HepG2 (cell line): ENCODE data around the gene CT45A10. TPM values are rescaled to one million over a fixed set of nuclear protein-coding genes. Genes with fewer than 3 reads are reported as not detected.

Experiments used
- ATAC-seq: fragments of 200-7000 bp; cut with Tn5 transposase; 3 replicates; pipeline ENCODE4 v1.9.1; 2020; ENCODE audit warnings: mild to moderate bottlenecking, moderate library complexity
- Bru-seq: library from RNA; stranded (reverse); fragments of 400-500 nt; gene quantifications from one replicate; lab custom pipeline; 2021; lab: Mats Ljungman, UMichigan
- BruChase-seq, 2 experiments: library from RNA; stranded (reverse); fragments of 400-500 nt; gene quantifications; one replicate each; lab custom pipeline; 2021; lab: Mats Ljungman, UMichigan
- BruUV-seq: library from RNA; stranded (reverse); fragments of 400-500 nt; replicated peaks from 2 replicates; lab custom pipeline; 2021; lab: Mats Ljungman, UMichigan
- CTCF ChIA-PET: fragments of 300-600 bp; formaldehyde crosslinking; extraction: SDS; loops from one replicate; lab custom pipeline; 2021; ENCODE audit warnings: low total read pairs, inconsistent platforms, low intra/inter-chr PET ratio; lab: Yijun Ruan, JAX
- POLR2A ChIA-PET: fragments of 350-600 bp; sonication (Branson Sonifier 250); formaldehyde crosslinking; loops from one replicate; lab custom pipeline; 2020; ENCODE audit warnings: antibody characterized with exemption, inconsistent platforms; lab: Yijun Ruan, JAX
- DNase-seq: peaks from one replicate; pipeline ENCODE4 v3.0.0-alpha.2; 2015; ENCODE audit warnings: low spot score
- FAIRE-seq: peaks from 3 replicates; lab custom pipeline; 2011; peaks lifted over from hg19 to GRCh38; lab: Jason Lieb, UNC
- H2AFZ ChIP-seq: one replicate; pipeline ENCODE4 v1.6.1; 2011; ENCODE audit warnings: low read length, inconsistent platforms
- H3K27ac ChIP-seq: fragments of 300-600 bp; 3 replicates; pipeline ENCODE4 v1.8.0; 2011; ENCODE audit warnings: mixed run types, mild to moderate bottlenecking, mixed read lengths, low read length, inconsistent platforms; ENCODE audit not compliant: insufficient read depth; ENCODE audit errors: extremely low read length
- H3K27me3 ChIP-seq, 2 experiments: fragments of 200-600 bp in 1 of 2; 2 replicates in 1 of 2; 3 replicates in 1 of 2; pipeline versions ENCODE4 v1.6.0 to v1.8.0; 2011; ENCODE audit warnings: low read length in 2 of 2, mild to moderate bottlenecking in 2 of 2, moderate library complexity in 2 of 2, inconsistent platforms in 1 of 2; ENCODE audit not compliant: insufficient read depth in 2 of 2, control insufficient read depth in 1 of 2
- H3K36me3 ChIP-seq, 2 experiments: fragments of 200-600 bp in 1 of 2; replicated peaks in 1 of 2; 2 replicates in 1 of 2; 3 replicates in 1 of 2; pipeline versions ENCODE4 v1.5.1 to v1.8.0; 2011; ENCODE audit warnings: low read length in 2 of 2, inconsistent platforms in 1 of 2; ENCODE audit not compliant: insufficient read depth in 2 of 2, control insufficient read depth in 1 of 2
- H3K4me1 ChIP-seq: 2 replicates; pipeline ENCODE4 v1.5.1; 2012; ENCODE audit warnings: low read length, inconsistent platforms; ENCODE audit not compliant: insufficient read depth
- H3K4me2 ChIP-seq: 2 replicates; pipeline ENCODE4 v1.6.0; 2011; ENCODE audit warnings: low read depth, low read length, inconsistent platforms
- H3K4me3 ChIP-seq, 3 experiments: fragments of 200-600 bp in 1 of 3; sonication (generic), shearing (Covaris generic) in 1 of 3; replicated peaks in 1 of 3; 2 replicates each; pipeline ENCODE4 v1.5.1; 2011 to 2016; ENCODE audit warnings: low read length in 3 of 3, inconsistent platforms in 2 of 3, low read depth in 2 of 3, mild to moderate bottlenecking in 2 of 3, control low read depth in 1 of 3, mixed read lengths in 1 of 3; ENCODE audit not compliant: insufficient read depth in 1 of 3
- H3K79me2 ChIP-seq: one replicate; pipeline ENCODE4 v1.6.1; 2011; ENCODE audit warnings: low read length, inconsistent platforms; ENCODE audit not compliant: insufficient read depth
- H3K9ac ChIP-seq: 2 replicates; pipeline ENCODE4 v1.6.0; 2011; ENCODE audit warnings: mild to moderate bottlenecking, low read depth, low read length, inconsistent platforms; ENCODE audit not compliant: insufficient read depth
- H3K9me3 ChIP-seq: 2 replicates; pipeline ENCODE4 v1.5.1; 2012; ENCODE audit warnings: mild to moderate bottlenecking, low read length
- H4K20me1 ChIP-seq: 2 replicates; pipeline ENCODE4 v1.6.0; 2011; ENCODE audit warnings: inconsistent platforms, mild to moderate bottlenecking, low read length, moderate library complexity; ENCODE audit not compliant: insufficient read depth
- ARID2 ChIP-seq: sonication (generic); formaldehyde crosslinking; IDR thresholded peaks from 2 replicates; pipeline ENCODE4 v1.8.1; 2022; ENCODE audit warnings: mild to moderate bottlenecking, missing genetic modification reagents, borderline replicate concordance
- CREM ChIP-seq, 2 experiments: sonication (generic) in 1 of 2; formaldehyde crosslinking in 1 of 2; IDR thresholded peaks; 2 replicates each; pipeline versions ENCODE4 v1.4.0 to v1.6.1; 2016 to 2020; ENCODE audit warnings: antibody characterized with exemption in 1 of 2, mild to moderate bottlenecking in 1 of 2, missing genetic modification reagents in 1 of 2
- RFX5 ChIP-seq: IDR thresholded peaks from 2 replicates; pipeline ENCODE4 v1.6.1; 2011; ENCODE audit warnings: low read depth, low read length, improper control_type of control experiment
- SALL2 ChIP-seq: sonication (generic); formaldehyde crosslinking; IDR thresholded peaks from 2 replicates; pipeline ENCODE4 v1.8.1; 2023; ENCODE audit warnings: mild to moderate bottlenecking, missing genetic modification reagents, inconsistent platforms
- SRSF1 ChIP-seq: fragments of 200-400 bp; formaldehyde crosslinking; optimal IDR thresholded peaks from 2 replicates; pipeline ENCODE3; 2017; ENCODE audit warnings: mild to moderate bottlenecking, low read depth, low read length, moderate library complexity
- ZNF432 ChIP-seq: sonication (generic); formaldehyde crosslinking; IDR thresholded peaks from 2 replicates; pipeline ENCODE4 v1.5.0; 2020; ENCODE audit warnings: missing genetic modification reagents, mild to moderate bottlenecking, borderline replicate concordance
- ZNF451 ChIP-seq: sonication (generic); formaldehyde crosslinking; IDR thresholded peaks from 2 replicates; pipeline ENCODE4 v1.5.0; 2020; ENCODE audit warnings: mild to moderate bottlenecking, missing genetic modification reagents
- ZNF460 ChIP-seq: sonication (generic); formaldehyde crosslinking; IDR thresholded peaks from 2 replicates; pipeline ENCODE4 v1.5.1; 2020; ENCODE audit warnings: missing genetic modification reagents, mild to moderate bottlenecking, borderline replicate concordance
- ZNF562 ChIP-seq: sonication (generic); formaldehyde crosslinking; IDR thresholded peaks from 2 replicates; pipeline ENCODE4 v1.8.0; 2022; ENCODE audit warnings: missing genetic modification reagents, borderline replicate concordance
- ZNF660 ChIP-seq: sonication (generic); formaldehyde crosslinking; IDR thresholded peaks from 2 replicates; pipeline ENCODE4 v1.5.1; 2020; ENCODE audit warnings: mild to moderate bottlenecking, low read depth, missing genetic modification reagents, borderline replicate concordance
- ZNF713 ChIP-seq: sonication (generic); formaldehyde crosslinking; IDR thresholded peaks from 2 replicates; pipeline ENCODE4 v1.4.0; 2020; ENCODE audit warnings: mild to moderate bottlenecking, missing genetic modification reagents
- ZNF777 ChIP-seq: sonication (generic); formaldehyde crosslinking; IDR thresholded peaks from 2 replicates; pipeline ENCODE4 v1.4.0; 2020; ENCODE audit warnings: missing genetic modification reagents
- ZNF83 ChIP-seq: sonication (generic); formaldehyde crosslinking; IDR thresholded peaks from 2 replicates; pipeline ENCODE4 v1.4.0; 2020; ENCODE audit warnings: missing genetic modification reagents, mild to moderate bottlenecking, borderline replicate concordance
- WGBS: methylation state at CpG from one replicate; pipeline ENCODE4 v1.1.6; 2017; ENCODE audit warnings: low lambda C conversion rate; 5-methylcytosine and 5-hydroxymethylcytosine counted together
- in situ Hi-C: cut with HindIII; loops from 2 replicates; pipeline ENCODE4 v1.10.0; 2017; ENCODE audit warnings: low pct_unique_long_range_greater_than_20kb; ENCODE audit not compliant: extremely low pct_ligation_motif_present
- intact Hi-C: fragments of 100-400 bp; cut with micrococcal nuclease; formaldehyde crosslinking; loops from one replicate; pipeline ENCODE4 v1.10.0; 2022; ENCODE audit not compliant: unreplicated experiment
- long read RNA-seq, 2 experiments: library from RNA in 1 of 2; library from polyadenylated mRNA in 1 of 2; stranded (forward) in 1 of 2; unstranded in 1 of 2; transcript quantifications; one replicate each; pipeline ENCODE4 v2.0.0, GENCODE V29; 2019 to 2022
- polyA minus RNA-seq, 3 experiments: library from RNA; depleted of rRNA, polyadenylated mRNA; stranded (reverse); fragments of >200 nt; gene quantifications; 2 replicates each; pipeline ENCODE4 v1.2.3, GENCODE V29; 2011; ENCODE audit warnings: low replicate concordance in 1 of 3
- polyA plus RNA-seq, 8 experiments: library from polyadenylated mRNA; depleted of rRNA in 3 of 8; stranded (reverse) in 7 of 8; unstranded in 1 of 8; fragments of >200 nt; fragmentation: Illumina TruSeq in 4 of 8; extraction: Trizol in 4 of 8; gene quantifications; 2 replicates each; pipeline versions ENCODE4 v1.2.1 to v1.2.3, GENCODE V29; 2011 to 2016; ENCODE audit warnings: low read depth in 4 of 8, missing spikeins in 1 of 8, mixed read lengths in 1 of 8; ENCODE audit not compliant: insufficient read depth in 1 of 8
- total RNA-seq, 5 experiments: library from RNA; depleted of rRNA; stranded (reverse); fragments of >200 nt; fragmentation: Illumina TruSeq; extraction: Trizol; gene quantifications; 2 replicates each; pipeline ENCODE4 v1.2.3, GENCODE V29; 2016; ENCODE audit warnings: low read depth in 1 of 5
- TF ChIP-seq, protein P1 (sequence below): sonication (generic); formaldehyde crosslinking; IDR thresholded peaks from 2 replicates; pipeline ENCODE4 v1.4.0; 2020; ENCODE audit warnings: missing genetic modification reagents, borderline replicate concordance

CT45A10 gene, protein sequence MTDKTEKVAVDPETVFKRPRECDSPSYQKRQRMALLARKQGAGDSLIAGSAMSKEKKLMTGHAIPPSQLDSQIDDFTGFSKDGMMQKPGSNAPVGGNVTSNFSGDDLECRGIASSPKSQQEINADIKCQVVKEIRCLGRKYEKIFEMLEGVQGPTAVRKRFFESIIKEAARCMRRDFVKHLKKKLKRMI
- not detected in 2 replicates for total RNA-seq (2016; rRNA removed; fragmentation: Illumina TruSeq; extraction: Trizol)
- total RNA-seq (2016; cell fraction: cytosol; rRNA removed; fragmentation: Illumina TruSeq; extraction: Trizol; ENCODE audit: low read depth), result not detected in 2 replicates
- not detected in 2 replicates for total RNA-seq (2016; cell fraction: insoluble cytoplasmic fraction; rRNA removed; fragmentation: Illumina TruSeq; extraction: Trizol)
- not detected in 2 replicates for total RNA-seq (2016; cell fraction: membrane; rRNA removed; fragmentation: Illumina TruSeq; extraction: Trizol)
- not detected in 2 replicates for total RNA-seq (2016; cell fraction: nucleus; rRNA removed; fragmentation: Illumina TruSeq; extraction: Trizol)
- polyA plus RNA-seq (2011; rRNA removed), result not detected in 2 replicates
- not detected in 2 replicates for polyA plus RNA-seq (2011; cell fraction: cytosol; rRNA removed)
- not detected in 2 replicates for polyA plus RNA-seq (2011; cell fraction: nucleus; rRNA removed)
- polyA plus RNA-seq (2012), result not detected in 2 replicates
- not detected in 2 replicates for polyA plus RNA-seq (2016; cell fraction: cytosol; fragmentation: Illumina TruSeq; extraction: Trizol; ENCODE audit: low read depth)
- not detected in 2 replicates for polyA plus RNA-seq (2016; cell fraction: insoluble cytoplasmic fraction; fragmentation: Illumina TruSeq; extraction: Trizol; ENCODE audit: low read depth)
- not detected in 2 replicates for polyA plus RNA-seq (2016; cell fraction: membrane; fragmentation: Illumina TruSeq; extraction: Trizol; ENCODE audit: low read depth)
- not detected in 2 replicates for polyA plus RNA-seq (2016; cell fraction: nucleus; fragmentation: Illumina TruSeq; extraction: Trizol; ENCODE audit: insufficient read depth, low read depth)
- not detected in 2 replicates for polyA minus RNA-seq (2011; rRNA and poly(A)+ RNA removed; ENCODE audit: low replicate concordance)
- not detected in 2 replicates for polyA minus RNA-seq (2011; cell fraction: cytosol; rRNA and poly(A)+ RNA removed)
- not detected in 2 replicates for polyA minus RNA-seq (2011; cell fraction: nucleus; rRNA and poly(A)+ RNA removed)
- not detected for Bru-seq, nascent RNA
- not detected for BruChase-seq, experiment 1, labeled RNA remaining after a 6-hour chase
- not detected for BruChase-seq, experiment 2, labeled RNA remaining after a 2-hour chase
- long read RNA-seq, experiment 1, result 0 reads
- long read RNA-seq, experiment 2, result 0 reads

DNA sequence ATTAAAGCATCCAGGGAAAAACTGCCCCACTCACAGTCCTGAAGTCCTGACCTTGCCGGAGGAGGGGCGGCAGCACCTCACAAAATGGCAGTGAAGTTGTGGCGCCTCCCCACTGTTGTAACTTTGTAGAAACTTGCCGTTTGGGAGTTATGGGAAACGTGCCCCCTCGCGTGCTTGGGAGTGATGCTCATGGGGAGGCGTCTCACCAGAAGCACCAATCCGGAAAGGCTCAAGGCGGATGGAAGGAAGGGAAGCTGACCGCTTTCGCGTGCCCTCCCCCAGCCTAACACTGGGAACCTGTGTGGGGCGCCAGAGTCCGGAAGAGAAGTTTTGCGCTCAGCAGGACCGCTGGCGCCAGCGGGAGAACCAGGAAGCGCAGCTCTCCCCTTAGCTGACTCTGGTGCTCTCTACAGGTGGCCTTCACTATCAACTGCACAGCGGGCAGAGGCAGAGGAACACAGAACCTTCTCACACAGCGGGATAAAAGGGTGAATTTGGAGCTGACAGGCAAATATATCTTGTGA lies at the start of gene CT45A10, which contains the start of gene SAGE1:
Gene CT45A10 (minus strand): TSS at position 151 of the 524 bp plus-strand sequence. CDS start 8,100 bp downstream, outside the sequence.
Gene SAGE1 (plus strand): TSS at position 423 of the 524 bp plus-strand sequence. CDS start 2,527 bp downstream, outside the sequence.
- ChIA-PET POLR2A (no interaction called here), CTCF (no interaction called here)
- in situ Hi-C loops, result no loop called here
- Histone ChIP-seq H3K4me1 (no peaks in the 10 kb centered on the region), H3K27ac (no peak within 1 kb of the TSS), H3K9ac (no peak within 1 kb of the TSS), H2AFZ (no peak within 1 kb of the TSS), H3K4me3 (no peak within 1 kb of the TSS), H3K4me2 (no peak within 1 kb of the TSS), H3K79me2 (no peaks in the 10 kb centered on the region), H3K36me3 (no peaks in the 10 kb centered on the region), H3K27me3 (no peaks in the 10 kb centered on the region), H4K20me1 (no peaks in the 10 kb centered on the region), H3K9me3 (no peaks in the 10 kb centered on the region)
- ATAC-seq (no peak), DNase-seq (no peak), FAIRE-seq (no peak)
- WGBS, result 61% methylated on average over 5 of the region's 22 CpGs
- BruUV-seq, result no TSS peak
- intact Hi-C loops, result no loop called here
- TF ChIP-seq ZNF83 (no peak), ZNF432 (no peak), ZNF562 (CRISPR knock-in tag) (no peak), ZNF660 (no peak), ZNF460 (CRISPR knock-in tag) (no peak), RFX5 (no peak), CREM (IDR thresholded peaks at IDR 0.05) (no peak), CREM (CRISPR knock-in tag; IDR thresholded peaks at IDR 0.05) (no peak), SALL2 (CRISPR knock-in tag) (no peak), ZNF451 (CRISPR knock-in tag) (no peak), ZNF713 (CRISPR knock-in tag) (no peak), ZNF777 (no peak), SRSF1 (no peak), ARID2 (no peak)
- TF ChIP-seq, protein P1, sequence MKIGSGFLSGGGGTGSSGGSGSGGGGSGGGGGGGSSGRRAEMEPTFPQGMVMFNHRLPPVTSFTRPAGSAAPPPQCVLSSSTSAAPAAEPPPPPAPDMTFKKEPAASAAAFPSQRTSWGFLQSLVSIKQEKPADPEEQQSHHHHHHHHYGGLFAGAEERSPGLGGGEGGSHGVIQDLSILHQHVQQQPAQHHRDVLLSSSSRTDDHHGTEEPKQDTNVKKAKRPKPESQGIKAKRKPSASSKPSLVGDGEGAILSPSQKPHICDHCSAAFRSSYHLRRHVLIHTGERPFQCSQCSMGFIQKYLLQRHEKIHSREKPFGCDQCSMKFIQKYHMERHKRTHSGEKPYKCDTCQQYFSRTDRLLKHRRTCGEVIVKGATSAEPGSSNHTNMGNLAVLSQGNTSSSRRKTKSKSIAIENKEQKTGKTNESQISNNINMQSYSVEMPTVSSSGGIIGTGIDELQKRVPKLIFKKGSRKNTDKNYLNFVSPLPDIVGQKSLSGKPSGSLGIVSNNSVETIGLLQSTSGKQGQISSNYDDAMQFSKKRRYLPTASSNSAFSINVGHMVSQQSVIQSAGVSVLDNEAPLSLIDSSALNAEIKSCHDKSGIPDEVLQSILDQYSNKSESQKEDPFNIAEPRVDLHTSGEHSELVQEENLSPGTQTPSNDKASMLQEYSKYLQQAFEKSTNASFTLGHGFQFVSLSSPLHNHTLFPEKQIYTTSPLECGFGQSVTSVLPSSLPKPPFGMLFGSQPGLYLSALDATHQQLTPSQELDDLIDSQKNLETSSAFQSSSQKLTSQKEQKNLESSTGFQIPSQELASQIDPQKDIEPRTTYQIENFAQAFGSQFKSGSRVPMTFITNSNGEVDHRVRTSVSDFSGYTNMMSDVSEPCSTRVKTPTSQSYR, result no peak
